Right renal pelvis (tissue), 4 donors: Measurements from ENCODE around the gene COL4A6. TPM values are rescaled to one million over a fixed set of nuclear protein-coding genes. Genes with fewer than 3 reads are reported as not detected.
"Not testable (repeated sequence)": the region's sequence is repeated elsewhere in the genome, so short reads cannot be mapped to it uniquely, and the experiment has no call there.

Experiments
- DNase-seq, 4 donors: peaks; one replicate each; pipeline ENCODE4 v3.0.0-alpha.2; 2013; ENCODE audit warnings: low read depth in 4 of 4, low spot score in 3 of 4, missing footprints in 1 of 4
- polyA plus RNA-seq, 4 donors: library from polyadenylated mRNA; unstranded; fragments of 120-200 nt; gene quantifications; one replicate each; pipeline ENCODE4 v1.2.1, GENCODE V29; 2013; ENCODE audit not compliant: insufficient read length in 4 of 4

COL4A6 gene
- polyA plus RNA-seq, 4 donors: 16.6 to 17.8 (median 17.3) TPM

DNA sequence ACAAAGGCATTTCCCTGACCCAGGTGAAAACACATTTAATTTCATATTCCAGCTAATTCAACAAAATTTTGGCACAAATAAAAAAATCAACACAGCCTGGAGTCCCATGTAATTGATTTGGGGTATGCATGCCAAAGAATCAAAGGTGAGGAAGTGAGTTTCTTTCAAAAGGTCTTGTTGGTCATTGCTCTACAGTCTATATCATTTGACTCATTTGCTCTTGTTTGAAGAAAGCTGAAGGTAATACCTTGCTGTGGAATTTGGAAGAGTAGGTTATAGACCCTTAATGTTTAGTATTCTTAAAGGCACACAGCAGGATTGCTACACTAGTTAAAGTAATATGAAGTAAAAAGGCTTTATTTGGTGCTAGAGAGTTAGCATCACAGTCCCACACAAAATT is 25.4 kb downstream of the COL4A6 start:
- DNase-seq: no peak

DNA sequence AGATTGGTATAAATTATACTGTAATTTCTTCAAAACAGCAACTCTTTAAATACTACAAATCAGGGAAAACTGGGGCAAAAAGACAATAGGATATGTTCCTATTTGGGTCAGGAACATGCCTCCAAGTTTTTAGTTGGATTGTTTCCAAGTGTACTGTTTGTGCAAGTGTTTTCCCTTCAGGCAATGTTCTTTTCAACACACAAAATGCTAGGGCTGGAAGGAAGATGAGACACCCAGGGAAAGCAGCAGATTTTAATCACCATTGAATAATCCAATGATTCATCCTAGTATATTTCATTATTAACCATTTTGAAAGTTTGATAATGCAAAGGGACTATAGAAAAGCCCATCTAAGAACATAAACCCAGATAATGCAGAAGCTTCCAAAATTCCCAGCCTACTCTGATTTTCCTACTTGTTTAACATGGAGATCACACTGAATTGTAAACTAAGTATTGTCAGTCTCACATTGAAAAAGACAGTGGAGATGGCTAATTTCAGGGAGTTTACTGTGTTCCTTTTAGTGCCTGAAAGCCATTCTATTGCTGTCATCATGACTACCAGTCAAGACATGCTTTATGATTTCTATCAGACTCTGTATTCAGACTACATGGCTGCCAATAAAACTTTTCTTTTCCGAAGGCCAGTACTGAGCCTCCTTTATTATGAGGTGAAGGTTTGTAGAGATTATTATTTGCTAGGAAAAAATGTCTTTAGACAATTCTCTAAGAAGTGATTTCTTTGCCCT is 38.6 kb downstream of the COL4A6 start:
- DNase-seq: no peak

DNA sequence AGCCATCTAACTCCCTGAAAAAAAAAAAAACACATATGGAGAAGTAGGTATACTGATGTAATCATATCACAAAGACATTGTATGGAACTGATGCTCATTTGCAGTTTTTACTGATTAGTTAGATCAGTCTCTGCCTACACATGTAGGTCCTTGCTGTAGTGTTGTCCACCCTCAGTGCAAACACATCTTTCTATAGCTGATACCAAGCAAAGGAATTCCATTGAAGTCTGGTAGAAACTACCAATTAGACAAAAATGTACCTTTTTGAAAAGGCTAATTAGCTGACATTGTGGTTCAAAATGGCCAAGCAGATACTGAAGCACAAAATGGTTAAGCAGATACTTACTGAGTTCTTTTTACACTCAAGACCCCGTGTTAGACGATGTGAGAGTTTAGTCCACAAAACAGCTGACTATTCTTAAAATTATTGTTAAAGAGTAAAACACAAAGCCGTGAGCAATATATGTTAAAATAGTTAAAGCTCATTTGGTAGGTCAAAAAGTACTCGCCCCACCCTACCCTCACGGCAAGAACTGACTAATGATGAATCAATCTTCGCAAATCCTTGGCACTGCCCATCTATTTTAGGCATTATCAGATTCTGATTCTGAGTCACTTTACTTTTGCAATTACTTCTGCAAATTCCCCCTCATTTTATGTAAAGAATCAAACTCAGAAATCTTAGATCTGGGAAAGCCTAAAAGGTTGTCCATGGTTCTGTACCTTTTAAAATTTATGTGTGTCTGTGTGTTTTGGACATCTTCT is 40.4 kb downstream of the COL4A6 start:
- no peak for DNase-seq

DNA sequence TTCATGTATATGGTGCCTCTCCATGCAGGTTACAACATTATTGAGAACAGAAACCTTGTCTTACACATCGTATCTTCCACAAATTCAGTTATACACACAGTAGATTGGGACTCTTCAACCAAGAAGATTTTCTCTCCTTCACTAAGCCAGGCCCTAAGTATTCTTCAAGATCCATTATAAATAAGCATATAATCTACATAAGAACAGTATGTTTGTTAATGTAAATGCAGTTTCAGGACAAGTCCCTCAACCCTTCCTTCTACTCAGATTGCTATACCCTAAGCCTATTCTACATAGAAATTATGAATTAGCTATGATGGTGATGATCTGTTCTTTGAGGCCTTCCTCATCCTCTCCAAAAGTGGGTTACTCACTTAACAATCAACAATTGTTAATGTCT is 41.2 kb downstream of the COL4A6 start:
- no peak for DNase-seq

DNA sequence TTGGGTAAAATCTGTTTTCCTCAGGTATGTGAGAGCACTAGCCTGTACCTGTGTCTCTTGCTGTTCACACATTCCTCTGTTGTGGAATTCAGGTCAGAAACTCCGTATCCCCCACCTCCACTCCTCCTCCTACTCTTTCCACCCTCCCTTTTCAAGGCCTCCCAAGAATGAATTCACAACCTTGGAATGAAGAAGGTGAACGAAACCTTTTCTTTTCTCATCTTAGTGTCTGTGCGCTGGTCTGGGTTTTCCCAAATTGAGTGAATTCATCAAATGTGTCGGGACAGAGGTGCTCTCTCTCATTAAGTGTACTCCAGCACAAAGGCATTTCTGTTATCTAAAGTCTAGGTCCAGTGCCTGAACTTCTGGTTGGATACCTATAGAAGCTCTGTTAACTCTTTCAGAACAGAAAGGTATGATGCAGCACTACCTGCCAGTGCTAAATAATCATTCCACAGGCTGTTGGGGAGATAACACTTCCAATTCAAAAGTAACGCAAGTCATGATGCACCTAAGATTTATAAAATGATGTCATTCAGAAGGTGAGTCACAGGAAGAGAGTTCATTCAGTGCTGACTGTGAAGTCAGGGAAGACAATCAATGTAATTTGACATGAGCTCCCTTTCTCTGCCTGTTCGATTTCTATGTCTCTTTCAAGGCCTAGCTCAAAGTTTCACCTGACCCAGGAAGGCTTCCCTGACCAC is 41.9 kb downstream of the COL4A6 start:
- DNase-seq: no peak

DNA sequence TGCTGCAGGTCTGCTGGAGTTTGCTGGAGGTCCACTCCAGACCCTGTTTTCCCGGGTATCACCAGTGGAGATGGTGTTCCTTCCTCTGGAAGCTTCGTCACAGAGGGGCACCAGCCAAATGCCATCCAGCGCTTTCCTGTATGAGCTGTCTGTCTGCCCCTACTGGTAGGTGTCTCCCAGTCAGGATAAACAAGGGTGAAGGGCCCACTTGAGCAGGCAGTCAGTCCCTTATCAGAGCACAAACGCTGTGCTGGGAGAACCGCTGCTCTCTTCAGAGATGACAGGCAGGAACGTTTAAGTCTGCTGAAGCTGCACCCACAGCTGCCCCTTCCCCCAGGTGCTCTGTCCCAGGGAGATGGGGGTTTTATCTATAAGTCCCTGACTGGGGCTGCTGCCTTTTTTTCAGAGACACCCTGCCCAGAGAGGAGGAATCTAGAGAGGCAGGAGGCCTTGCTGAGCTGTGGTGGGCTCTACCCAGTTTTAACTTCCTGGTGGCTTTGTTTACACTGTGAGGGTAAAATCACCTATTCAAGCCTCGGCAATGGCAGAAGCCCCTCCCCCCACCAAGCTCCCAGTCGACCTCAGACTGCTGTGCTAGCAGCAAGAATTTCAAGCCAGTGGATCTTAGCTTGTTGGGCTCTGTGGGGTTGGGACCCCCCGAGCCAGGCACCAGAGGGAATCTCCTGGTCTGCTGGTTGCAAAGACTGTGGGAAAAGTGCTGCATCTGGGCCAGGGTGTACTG is 47.1 kb downstream of the COL4A6 start:
- DNase-seq: not testable (repeated sequence)

DNA sequence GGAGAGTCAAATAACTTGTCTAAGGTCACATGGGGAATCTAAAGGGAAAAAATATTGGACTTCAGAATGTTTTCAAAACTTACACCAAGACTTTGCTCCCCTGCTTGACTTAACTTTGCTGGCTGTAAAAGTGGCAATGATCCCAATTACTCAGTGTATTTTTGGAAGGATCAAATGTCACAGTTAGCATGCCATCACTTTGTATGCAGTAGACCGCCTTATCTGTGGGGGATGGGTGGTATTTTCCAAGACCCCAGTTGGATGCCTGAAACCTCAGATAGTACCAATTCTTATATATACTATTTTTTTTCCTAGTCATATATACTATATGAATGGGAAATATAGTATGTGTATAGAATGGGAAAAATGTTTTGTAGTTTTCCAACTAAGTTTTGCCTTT is 53.4 kb downstream of the COL4A6 start:
- DNase-seq: no peak

DNA sequence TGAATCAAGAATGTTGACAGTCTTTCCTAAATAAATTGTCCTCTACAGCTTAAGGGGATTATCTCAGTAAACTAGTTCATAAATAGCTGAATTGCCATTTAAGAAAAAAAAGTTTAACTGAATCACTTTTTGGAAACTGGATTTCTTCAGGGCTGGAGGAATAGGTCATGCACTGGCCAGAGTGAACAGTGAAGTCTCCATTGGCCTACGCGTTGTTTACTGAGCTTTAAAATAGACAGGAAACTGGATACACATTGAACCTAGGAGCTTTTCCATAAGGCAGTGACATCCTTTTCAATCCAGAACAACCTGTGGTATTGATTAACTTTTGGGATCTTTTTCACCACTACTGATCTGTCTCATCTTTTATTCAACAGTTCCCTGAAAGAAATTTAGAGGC is 58.0 kb downstream of the COL4A6 start:
- no peak for DNase-seq

DNA sequence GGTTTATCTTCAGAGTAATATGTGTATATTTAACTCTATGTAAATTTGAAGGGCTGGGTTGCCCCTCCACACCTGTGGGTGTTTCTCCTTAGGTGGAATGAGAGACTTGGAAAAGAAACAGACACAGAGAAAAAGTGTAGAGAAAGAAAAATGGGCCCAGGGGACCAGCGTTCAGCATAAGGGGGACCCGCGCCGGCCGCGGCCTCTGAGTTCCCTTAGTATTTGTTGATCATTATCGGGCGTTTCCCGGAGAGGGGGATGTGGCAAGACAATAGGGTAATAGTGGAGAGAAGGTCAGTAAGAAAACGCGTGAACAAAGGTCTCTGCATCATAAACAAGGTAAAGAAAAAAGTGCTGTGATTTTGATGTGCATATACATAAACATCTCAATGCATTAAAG is 61.4 kb downstream of the COL4A6 start:
- DNase-seq: not testable (repeated sequence)

DNA sequence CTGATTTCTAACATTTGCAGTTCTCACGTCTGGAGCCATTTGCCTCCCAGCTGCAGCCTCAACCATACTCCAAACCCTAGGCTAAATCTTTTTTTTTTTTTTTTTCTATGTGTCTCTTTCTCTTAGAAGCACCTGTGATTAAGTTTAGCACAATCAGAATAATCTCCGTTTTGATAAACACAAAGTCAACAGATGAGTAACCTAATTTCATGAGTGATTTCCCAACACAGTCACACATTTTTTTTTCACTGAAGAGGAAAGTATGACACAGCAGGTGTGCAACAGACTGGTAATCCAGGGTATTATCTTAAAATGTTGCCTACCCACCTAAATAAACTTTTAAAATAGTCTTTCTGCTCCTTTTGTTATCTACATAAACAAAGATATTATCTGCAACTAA is 62.6 kb downstream of the COL4A6 start:
- DNase-seq: not testable (repeated sequence)

DNA sequence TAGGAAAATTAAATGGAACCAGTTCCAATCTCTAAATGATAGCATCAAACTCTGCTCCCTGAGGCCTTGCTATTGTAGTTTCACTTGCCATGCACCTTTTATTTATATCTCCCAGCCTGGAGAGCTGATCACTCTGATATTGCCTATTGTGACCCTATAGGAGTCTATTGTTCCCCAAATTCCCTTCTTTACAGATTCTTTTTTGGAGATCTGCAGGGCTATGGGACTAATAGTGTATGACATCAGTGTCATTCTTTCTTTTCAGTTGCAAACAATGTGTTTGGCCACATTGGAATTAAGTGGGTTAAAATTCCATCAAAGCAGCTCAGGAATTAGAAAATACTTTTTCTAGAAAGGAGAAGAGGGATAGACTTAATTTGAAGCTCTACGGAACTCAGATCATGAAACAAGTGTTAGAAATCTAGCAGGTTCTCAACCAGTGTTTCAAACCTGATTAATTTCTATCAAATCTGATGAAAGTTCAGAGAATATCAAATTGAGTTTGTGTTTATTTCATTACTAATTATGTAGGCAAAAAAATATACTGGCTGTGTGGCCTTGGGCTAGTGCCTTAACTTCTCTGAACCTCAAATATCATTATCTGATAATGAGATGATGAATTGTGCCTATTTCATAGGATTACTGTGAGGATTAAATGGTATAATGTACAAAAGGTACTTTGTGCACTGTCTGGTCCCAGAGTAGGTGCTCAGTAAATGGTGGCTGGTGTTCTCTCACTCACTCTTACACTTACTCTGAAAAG is 71.4 kb downstream of the COL4A6 start:
- DNase-seq: no peak

DNA sequence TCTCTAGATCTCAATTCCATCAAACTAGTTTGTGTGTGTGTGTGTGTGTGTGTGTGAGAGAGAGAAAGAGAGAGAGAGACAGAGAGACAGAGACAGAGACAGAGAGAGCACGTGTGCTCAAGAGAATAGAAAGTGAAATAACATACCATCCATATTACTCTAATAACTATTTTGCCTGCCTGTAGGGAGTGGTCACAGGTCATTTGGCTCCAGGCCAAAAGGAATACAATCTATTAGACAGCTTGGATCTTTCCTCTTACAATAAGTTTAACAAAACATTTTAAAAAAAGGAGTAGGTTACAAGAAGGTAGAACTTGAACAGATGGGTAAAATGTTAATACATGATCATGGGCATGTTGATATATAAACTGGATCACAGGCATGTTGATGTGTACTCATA is 76.2 kb downstream of the COL4A6 start:
- DNase-seq: no peak

DNA sequence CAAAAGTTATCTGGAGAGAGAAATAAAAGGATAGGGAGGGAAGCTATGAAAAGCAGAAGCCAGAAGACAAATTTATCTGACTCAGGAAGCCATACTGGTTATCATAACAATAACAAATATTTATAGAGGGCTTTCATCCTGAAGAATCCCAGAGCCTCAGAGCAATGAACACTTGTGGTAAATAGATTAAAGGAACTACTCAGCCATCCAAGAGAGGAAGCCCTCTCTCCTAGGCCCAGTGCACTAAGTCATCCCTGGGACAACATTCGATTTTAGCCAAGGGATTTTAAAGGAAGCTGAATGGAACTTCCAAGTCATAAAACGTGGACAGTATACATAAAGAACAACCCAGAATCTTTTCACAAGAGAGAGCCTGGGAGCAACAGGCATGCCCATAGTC is 76.9 kb downstream of the COL4A6 start:
- no peak for DNase-seq

DNA sequence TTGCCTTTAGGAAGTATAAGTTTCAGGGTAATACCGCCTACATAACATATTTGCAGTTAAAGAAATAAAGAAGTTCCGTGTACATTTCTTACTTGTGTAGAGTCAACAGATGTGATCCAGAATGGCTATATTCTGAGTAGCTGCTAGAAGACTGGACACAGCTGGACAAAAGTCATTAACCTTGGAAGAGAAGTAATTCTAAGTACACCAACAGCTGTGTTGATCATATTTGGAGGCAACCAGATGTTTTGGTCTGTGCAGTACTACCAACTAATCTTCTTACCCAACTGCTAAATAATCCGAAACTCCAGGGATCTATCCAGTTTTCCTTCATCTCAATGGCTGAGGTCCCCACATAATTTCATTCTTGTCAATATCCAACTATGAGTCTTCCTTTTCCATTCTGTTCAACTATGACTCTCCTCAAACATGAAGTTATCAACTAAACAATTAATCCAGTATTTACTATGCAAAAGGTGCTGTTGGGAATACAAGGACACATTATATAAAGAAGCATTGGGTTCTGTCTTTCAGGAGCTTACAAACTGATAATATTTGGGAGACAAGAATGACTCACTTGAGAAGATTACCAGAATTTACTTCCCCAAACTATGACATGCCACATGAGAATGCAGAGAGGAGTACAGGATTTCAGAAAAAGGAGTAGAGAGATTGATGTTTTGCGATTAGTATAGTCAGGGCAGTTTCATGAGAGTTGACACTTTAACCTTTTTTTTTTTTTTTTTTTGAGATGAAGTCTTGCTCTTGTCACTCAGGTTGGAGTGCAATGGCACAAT is 78.2 kb downstream of the COL4A6 start:
- no peak for DNase-seq

DNA sequence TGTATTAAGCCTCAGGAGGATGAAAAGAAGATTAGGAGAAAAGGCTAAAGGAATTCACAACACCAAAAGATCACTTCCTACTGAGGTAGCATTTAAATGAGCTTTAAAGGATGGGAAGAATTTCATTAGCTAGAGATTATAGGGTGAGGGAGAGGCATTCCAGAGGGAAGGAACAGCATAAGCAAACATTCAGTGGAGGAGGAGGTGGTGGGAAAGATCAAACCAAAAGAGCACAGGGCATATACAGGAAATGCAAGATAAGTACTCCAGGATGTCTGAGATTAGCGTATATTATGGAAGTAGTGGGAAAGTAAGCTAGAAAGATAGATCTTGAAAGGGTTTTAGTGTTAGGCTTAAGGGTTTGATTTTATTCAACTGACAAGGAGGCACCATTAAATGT is 84.8 kb downstream of the COL4A6 start:
- no peak for DNase-seq

DNA sequence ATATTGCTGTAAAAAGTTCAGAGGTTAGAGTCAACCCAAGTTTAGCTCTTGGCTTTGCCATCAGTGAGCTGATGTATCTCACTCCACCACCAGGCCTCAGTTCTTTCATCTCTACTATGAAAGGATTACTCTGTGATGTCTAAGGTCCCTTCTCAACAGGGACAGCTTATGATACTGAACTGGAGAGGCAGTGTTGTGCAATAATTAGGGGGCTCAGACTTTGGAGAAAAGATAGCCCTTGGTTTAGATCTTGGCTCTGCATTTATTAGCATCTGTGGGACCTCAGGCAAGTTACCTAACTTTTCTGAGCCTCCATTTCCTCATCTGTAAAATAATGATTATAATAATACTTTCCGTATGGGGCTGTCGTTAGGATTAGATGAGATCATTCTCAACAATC is 89.0 kb downstream of the COL4A6 start:
- no peak for DNase-seq

DNA sequence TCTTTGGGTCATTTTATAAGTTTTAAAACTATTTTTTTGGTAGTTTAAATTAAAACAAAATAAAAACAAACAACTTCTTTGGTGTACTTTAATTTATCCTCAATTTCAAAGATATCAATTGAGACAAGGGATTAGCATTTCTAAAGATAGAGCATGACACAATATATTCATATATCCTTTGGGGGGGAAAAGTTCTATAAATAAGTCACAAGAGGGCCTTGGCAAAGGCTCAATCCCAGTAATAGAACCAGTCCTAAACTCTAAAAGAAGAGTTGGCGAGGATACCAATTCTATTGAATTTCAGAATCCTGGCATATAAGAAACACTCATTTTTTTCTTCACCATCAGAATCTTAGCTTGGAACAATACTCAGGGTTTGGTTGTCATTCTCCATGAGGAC is 89.7 kb downstream of the COL4A6 start:
- DNase-seq: no peak

DNA sequence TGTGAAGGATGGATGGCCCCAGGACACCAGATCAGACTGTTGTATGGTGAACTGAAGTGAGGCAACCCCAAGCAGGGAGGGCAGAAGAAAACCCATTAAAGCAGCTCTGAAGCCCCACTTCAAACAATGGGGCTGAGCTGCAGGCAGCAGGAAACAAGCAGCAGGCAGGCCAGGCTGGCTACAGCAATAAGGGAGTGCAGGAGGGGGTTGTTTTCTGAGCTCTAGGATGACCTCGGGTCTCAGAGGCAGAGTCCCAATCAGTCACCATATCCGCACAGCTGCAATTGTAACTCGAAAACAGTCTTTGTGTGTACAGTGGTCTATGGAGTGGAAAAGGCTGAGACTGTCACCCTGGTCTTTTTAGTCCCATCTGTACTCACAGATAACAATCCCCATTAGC is 90.4 kb downstream of the COL4A6 start:
- DNase-seq: no peak

DNA sequence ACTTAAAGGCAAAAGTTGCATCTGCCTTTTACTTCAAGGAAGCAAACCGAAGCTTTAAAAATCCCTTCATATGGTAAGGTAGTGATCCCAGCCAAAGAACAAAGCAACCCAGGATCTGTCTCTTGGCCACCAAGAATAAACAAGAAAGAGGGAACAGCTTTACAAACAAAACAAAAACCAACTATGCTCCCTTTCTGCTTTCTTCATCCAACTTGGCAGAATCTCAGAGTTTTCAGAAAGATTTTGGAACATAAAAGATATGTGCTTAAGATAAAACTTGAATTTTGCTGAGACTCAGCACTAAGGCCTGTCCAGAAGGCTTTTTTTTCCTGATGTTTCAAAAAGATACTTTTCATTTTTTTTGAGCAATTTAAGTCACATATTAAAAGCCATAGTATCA is 94.0 kb downstream of the COL4A6 start:
- no peak for DNase-seq
